HepG2 (cell line): ENCODE measurements around the gene PLEKHH3. TPM values are rescaled to one million over a fixed set of nuclear protein-coding genes. Genes with fewer than 3 reads are reported as not detected.

Source experiments
- ATAD3A ChIP-seq: sonication (generic); formaldehyde crosslinking; IDR thresholded peaks from 2 replicates; pipeline ENCODE4 v1.4.0; 2020; ENCODE audit warnings: missing genetic modification reagents
- CEBPG ChIP-seq: IDR thresholded peaks from 2 replicates; pipeline ENCODE4 v1.6.1; 2016
- CHD2 ChIP-seq: IDR thresholded peaks from 2 replicates; pipeline ENCODE4 v1.6.1; 2011; ENCODE audit warnings: low read depth, low read length, improper control_type of control experiment
- EEA1 ChIP-seq: sonication (generic); formaldehyde crosslinking; IDR thresholded peaks from 2 replicates; pipeline ENCODE4 v1.5.1; 2020; ENCODE audit warnings: mild to moderate bottlenecking, missing genetic modification reagents, borderline replicate concordance
- ETV6 ChIP-seq: sonication (generic); formaldehyde crosslinking; conservative IDR thresholded peaks from 2 replicates; pipeline ENCODE4 v1.4.0; 2020; ENCODE audit warnings: missing genetic modification reagents
- FOSL1 ChIP-seq: sonication (generic); formaldehyde crosslinking; IDR thresholded peaks from 2 replicates; pipeline ENCODE4 v1.9.0; 2021; ENCODE audit warnings: missing genetic modification reagents, borderline replicate concordance
- GABPA ChIP-seq, 2 experiments: IDR thresholded peaks; 2 replicates each; pipeline ENCODE4 v1.6.1; 2011 to 2016; ENCODE audit warnings: low read depth in 2 of 2, low read length in 1 of 2, missing biosample characterization in 1 of 2, missing genetic modification characterization in 1 of 2
- IKZF1 ChIP-seq: fragments of 450-650 bp; IDR thresholded peaks from 2 replicates; pipeline ENCODE4 v1.7.1; 2016
- NR2F1 ChIP-seq, 2 experiments: fragments of 450-650 bp in 1 of 2; formaldehyde crosslinking in 1 of 2; IDR thresholded peaks; 2 replicates each; pipeline versions ENCODE4 v1.5.0 to v1.6.1; 2016 to 2020; ENCODE audit warnings: mild to moderate bottlenecking in 1 of 2, missing compliant biosample characterization in 1 of 2, missing genetic modification reagents in 1 of 2, moderate library complexity in 1 of 2
- NR2F2 ChIP-seq: IDR thresholded peaks from 2 replicates; pipeline ENCODE4 v1.6.1; 2012; ENCODE audit warnings: low read depth, inconsistent platforms, borderline replicate concordance
- ZNF614 ChIP-seq: IDR thresholded peaks from 2 replicates; pipeline ENCODE4 v1.6.1; 2018; ENCODE audit warnings: missing biosample characterization, missing genetic modification reagents, inconsistent platforms, borderline replicate concordance
- ZNF660 ChIP-seq: sonication (generic); formaldehyde crosslinking; IDR thresholded peaks from 2 replicates; pipeline ENCODE4 v1.5.1; 2020; ENCODE audit warnings: mild to moderate bottlenecking, low read depth, missing genetic modification reagents, borderline replicate concordance
- ZNF777 ChIP-seq: sonication (generic); formaldehyde crosslinking; IDR thresholded peaks from 2 replicates; pipeline ENCODE4 v1.4.0; 2020; ENCODE audit warnings: missing genetic modification reagents
- ZNF879 ChIP-seq: sonication (generic); formaldehyde crosslinking; IDR thresholded peaks from 2 replicates; pipeline ENCODE4 v1.8.1; 2023; ENCODE audit warnings: missing genetic modification reagents
- polyA plus RNA-seq, 8 experiments: library from polyadenylated mRNA; depleted of rRNA in 3 of 8; stranded (reverse) in 7 of 8; unstranded in 1 of 8; fragments of >200 nt; fragmentation: Illumina TruSeq in 4 of 8; extraction: Trizol in 4 of 8; gene quantifications; 2 replicates each; pipeline versions ENCODE4 v1.2.1 to v1.2.3, GENCODE V29; 2011 to 2016; ENCODE audit warnings: low read depth in 4 of 8, missing spikeins in 1 of 8, mixed read lengths in 1 of 8; ENCODE audit not compliant: insufficient read depth in 1 of 8
- total RNA-seq, 5 experiments: library from RNA; depleted of rRNA; stranded (reverse); fragments of >200 nt; fragmentation: Illumina TruSeq; extraction: Trizol; gene quantifications; 2 replicates each; pipeline ENCODE4 v1.2.3, GENCODE V29; 2016; ENCODE audit warnings: low read depth in 1 of 5
- TF ChIP-seq, protein P1 (sequence below): sonication (generic); formaldehyde crosslinking; IDR thresholded peaks from 2 replicates; pipeline ENCODE4 v1.5.1; 2020; ENCODE audit warnings: mild to moderate bottlenecking, missing genetic modification reagents
- TF ChIP-seq, protein P2 (sequence below): sonication (generic); formaldehyde crosslinking; IDR thresholded peaks from 2 replicates; pipeline ENCODE4 v1.4.0; 2020; ENCODE audit warnings: missing genetic modification reagents
- TF ChIP-seq, protein P3 (sequence below): sonication (generic); formaldehyde crosslinking; IDR thresholded peaks from 2 replicates; pipeline ENCODE4 v1.4.0; 2020; ENCODE audit warnings: missing genetic modification reagents
- TF ChIP-seq, protein P4 (sequence below): IDR thresholded peaks from 2 replicates; pipeline ENCODE4 v1.6.1; 2012; ENCODE audit warnings: inconsistent platforms
- TF ChIP-seq, protein P5 (sequence below): conservative IDR thresholded peaks from 2 replicates; pipeline ENCODE4 v1.6.1; 2018; ENCODE audit warnings: missing genetic modification reagents
- TF ChIP-seq, protein P6 (sequence below): sonication (generic); formaldehyde crosslinking; IDR thresholded peaks from 2 replicates; pipeline ENCODE4 v1.9.0; 2021; ENCODE audit warnings: missing genetic modification reagents, mild to moderate bottlenecking, borderline replicate concordance

PLEKHH3 gene
- total and polyA plus RNA-seq, 2 of the 13 experiments (the other 11 are each of a cell fraction or from before 2014, with no cell fraction given), result 6.0 to 19.9 TPM

DNA sequence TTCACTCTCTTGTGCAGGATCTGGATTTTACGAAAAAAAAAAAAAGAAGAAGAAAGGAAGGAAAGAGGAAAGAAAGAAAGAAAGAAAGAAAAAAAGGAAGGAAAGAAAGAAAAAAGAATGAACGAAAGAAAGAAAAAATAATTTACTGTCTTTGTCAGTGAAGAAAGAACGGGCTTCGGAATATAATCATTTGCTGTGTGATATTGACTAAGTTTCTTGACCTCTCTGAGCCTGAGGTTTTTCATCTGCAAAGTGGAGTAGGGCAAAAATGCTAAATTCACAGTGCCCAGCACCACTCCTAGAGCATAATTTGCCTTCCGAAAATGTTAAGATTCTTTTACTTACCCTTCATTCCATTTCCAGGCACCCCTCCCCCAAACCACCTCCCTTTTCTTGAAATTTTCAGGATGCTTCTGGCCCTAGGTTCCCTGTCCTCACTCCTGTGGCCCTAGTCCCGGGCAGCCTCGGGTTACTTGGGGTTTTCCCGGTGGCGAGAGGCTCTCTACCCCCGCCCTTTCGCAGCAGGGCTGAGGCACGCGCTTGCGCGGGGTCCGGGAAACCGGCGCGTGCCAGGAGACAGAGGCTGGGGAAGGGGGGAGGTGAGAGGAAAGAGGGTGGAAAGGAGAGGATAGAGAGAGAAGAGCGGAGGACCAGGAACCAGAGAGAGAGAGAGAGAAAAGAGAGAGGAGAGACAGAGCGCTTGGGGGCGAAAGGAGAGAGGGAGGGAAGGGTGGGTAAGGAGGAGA, 5.4 kb upstream of the PLEKHH3 start, which contains the start of gene CNTNAP1 (continued):
- no peak for TF ChIP-seq FOSL1
- no peak for TF ChIP-seq NR2F1 (CRISPR knock-in tag; IDR thresholded peaks at IDR 0.05)
- TF ChIP-seq ETV6 (CRISPR knock-in tag), result no peak
- TF ChIP-seq, protein P1, sequence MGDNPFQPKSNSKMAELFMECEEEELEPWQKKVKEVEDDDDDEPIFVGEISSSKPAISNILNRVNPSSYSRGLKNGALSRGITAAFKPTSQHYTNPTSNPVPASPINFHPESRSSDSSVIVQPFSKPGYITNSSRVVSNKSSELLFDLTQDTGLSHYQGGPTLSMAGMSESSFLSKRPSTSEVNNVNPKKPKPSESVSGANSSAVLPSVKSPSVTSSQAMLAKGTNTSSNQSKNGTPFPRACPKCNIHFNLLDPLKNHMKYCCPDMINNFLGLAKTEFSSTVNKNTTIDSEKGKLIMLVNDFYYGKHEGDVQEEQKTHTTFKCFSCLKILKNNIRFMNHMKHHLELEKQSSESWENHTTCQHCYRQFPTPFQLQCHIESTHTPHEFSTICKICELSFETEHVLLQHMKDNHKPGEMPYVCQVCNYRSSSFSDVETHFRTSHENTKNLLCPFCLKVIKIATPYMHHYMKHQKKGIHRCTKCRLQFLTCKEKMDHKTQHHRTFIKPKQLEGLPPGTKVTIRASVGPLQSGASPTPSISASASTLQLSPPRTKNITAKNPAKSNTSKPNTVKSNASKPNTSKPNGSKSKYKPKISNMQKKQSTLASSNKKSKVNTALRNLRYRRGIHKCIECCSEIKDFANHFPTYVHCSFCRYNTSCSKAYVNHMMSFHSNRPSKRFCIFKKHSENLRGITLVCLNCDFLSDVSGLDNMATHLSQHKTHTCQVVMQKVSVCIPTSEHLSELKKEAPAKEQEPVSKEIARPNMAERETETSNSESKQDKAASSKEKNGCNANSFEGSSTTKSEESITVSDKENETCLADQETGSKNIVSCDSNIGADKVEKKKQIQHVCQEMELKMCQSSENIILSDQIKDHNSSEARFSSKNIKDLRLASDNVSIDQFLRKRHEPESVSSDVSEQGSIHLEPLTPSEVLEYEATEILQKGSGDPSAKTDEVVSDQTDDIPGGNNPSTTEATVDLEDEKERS (CRISPR knock-in tag), result no peak; the same call in 1 of the 2 replicates
- TF ChIP-seq ZNF879 (CRISPR knock-in tag), result no peak
- no peak for TF ChIP-seq ATAD3A (CRISPR knock-in tag)
- TF ChIP-seq, protein P2, sequence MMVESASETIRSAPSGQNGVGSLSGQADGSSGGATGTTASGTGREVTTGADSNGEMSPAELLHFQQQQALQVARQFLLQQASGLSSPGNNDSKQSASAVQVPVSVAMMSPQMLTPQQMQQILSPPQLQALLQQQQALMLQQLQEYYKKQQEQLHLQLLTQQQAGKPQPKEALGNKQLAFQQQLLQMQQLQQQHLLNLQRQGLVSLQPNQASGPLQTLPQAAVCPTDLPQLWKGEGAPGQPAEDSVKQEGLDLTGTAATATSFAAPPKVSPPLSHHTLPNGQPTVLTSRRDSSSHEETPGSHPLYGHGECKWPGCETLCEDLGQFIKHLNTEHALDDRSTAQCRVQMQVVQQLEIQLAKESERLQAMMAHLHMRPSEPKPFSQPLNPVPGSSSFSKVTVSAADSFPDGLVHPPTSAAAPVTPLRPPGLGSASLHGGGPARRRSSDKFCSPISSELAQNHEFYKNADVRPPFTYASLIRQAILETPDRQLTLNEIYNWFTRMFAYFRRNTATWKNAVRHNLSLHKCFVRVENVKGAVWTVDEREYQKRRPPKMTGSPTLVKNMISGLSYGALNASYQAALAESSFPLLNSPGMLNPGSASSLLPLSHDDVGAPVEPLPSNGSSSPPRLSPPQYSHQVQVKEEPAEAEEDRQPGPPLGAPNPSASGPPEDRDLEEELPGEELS (CRISPR knock-in tag), result no peak
- no peak for TF ChIP-seq IKZF1
- TF ChIP-seq CHD2, result no peak
- TF ChIP-seq, protein P3, sequence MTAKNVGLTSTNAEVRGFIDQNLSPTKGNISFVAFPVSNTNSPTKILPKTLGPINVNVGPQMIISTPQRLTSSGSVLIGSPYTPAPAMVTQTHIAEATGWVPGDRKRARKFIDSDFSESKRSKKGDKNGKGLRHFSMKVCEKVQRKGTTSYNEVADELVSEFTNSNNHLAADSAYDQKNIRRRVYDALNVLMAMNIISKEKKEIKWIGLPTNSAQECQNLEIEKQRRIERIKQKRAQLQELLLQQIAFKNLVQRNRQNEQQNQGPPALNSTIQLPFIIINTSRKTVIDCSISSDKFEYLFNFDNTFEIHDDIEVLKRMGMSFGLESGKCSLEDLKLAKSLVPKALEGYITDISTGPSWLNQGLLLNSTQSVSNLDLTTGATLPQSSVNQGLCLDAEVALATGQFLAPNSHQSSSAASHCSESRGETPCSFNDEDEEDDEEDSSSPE (CRISPR knock-in tag), result peak; percentile 42; the same call in 1 of the 2 replicates
- TF ChIP-seq ZNF614, result no peak
- TF ChIP-seq, protein P4, sequence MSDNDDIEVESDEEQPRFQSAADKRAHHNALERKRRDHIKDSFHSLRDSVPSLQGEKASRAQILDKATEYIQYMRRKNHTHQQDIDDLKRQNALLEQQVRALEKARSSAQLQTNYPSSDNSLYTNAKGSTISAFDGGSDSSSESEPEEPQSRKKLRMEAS, result peak; percentile 90
- no peak for TF ChIP-seq CEBPG
- TF ChIP-seq EEA1 (CRISPR knock-in tag), result no peak
- no peak for TF ChIP-seq ZNF777 (CRISPR knock-in tag)
- no peak for TF ChIP-seq ZNF660 (CRISPR knock-in tag)
- no peak for TF ChIP-seq NR2F2
- TF ChIP-seq, protein P5, sequence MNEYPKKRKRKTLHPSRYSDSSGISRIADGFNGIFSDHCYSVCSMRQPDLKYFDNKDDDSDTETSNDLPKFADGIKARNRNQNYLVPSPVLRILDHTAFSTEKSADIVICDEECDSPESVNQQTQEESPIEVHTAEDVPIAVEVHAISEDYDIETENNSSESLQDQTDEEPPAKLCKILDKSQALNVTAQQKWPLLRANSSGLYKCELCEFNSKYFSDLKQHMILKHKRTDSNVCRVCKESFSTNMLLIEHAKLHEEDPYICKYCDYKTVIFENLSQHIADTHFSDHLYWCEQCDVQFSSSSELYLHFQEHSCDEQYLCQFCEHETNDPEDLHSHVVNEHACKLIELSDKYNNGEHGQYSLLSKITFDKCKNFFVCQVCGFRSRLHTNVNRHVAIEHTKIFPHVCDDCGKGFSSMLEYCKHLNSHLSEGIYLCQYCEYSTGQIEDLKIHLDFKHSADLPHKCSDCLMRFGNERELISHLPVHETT, result no peak; the same call in none of the 2 replicates
- TF ChIP-seq GABPA (IDR thresholded peaks at IDR 0.05; ENCODE audit: low read depth, low read length), result no peak
- TF ChIP-seq GABPA (CRISPR knock-in tag; IDR thresholded peaks at IDR 0.05; ENCODE audit: low read depth), result 0 out of 2 replicates have a peak, but pooled peaks have one; percentile 20
- TF ChIP-seq, protein P6, sequence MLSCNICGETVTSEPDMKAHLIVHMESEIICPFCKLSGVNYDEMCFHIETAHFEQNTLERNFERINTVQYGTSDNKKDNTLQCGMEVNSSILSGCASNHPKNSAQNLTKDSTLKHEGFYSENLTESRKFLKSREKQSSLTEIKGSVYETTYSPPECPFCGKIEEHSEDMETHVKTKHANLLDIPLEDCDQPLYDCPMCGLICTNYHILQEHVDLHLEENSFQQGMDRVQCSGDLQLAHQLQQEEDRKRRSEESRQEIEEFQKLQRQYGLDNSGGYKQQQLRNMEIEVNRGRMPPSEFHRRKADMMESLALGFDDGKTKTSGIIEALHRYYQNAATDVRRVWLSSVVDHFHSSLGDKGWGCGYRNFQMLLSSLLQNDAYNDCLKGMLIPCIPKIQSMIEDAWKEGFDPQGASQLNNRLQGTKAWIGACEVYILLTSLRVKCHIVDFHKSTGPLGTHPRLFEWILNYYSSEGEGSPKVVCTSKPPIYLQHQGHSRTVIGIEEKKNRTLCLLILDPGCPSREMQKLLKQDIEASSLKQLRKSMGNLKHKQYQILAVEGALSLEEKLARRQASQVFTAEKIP (CRISPR knock-in tag), result no peak
